ENCODE results near the gene RFC1. TPM values are rescaled to one million over a fixed set of nuclear protein-coding genes. Genes with fewer than 3 reads are reported as not detected.

Gene RFC1
- total RNA-seq, 1 experiment from 2014 or later = 56.8 TPM

- WGBS (ENCODE audit: extremely low coverage, insufficient read length, low lambda C conversion rate) = no CpG with 5 or more reads among the region's 5 CpGs
- Histone ChIP-seq H3K56ac (ENCODE audit: insufficient read length, low read depth, low read length) (no peak overlapping the region), H2AFZ (ENCODE audit: low read length) (no peak overlapping the region)
Measured at GRCh38 chr4:39410415-39410814, 44.3 kb upstream of the RFC1 start.

More at GRCh38 chr4:39410415-39410814, 44.3 kb upstream of the RFC1 start:
- Histone ChIP-seq H3K79me1 (ENCODE audit: insufficient read depth, low read depth, low read length, poor library complexity, severe bottlenecking) (no peaks in the 10 kb centered on the region), H4K8ac (replicated peaks; ENCODE audit: insufficient read length, low read depth, low read length) (no peak overlapping the region), H4K91ac (ENCODE audit: insufficient read length, low read depth, low read length) (no peak overlapping the region), H3K9me3 (ENCODE audit: control insufficient read depth, low read depth, low read length) (no peaks in the 10 kb centered on the region), H3K27ac (ENCODE audit: insufficient read length, low read depth, low read length) (no peak overlapping the region), H3K14ac (ENCODE audit: insufficient read depth, low read length) (no peak overlapping the region), H2AK5ac (ENCODE audit: insufficient read length, low read length) (no peak overlapping the region), H3K4ac (ENCODE audit: low read depth, low read length) (no peak overlapping the region), H3K23ac (ENCODE audit: insufficient read length, low read depth, low read length) (no peak overlapping the region), H2BK120ac (ENCODE audit: low read depth, low read length, poor library complexity, severe bottlenecking) (no peak overlapping the region), H3K4me1 (ENCODE audit: insufficient read depth, low read length) (no peaks in the 10 kb centered on the region), H3K27me3 (ENCODE audit: insufficient read depth, low read length) (no peaks in the 10 kb centered on the region), H2BK12ac (ENCODE audit: insufficient read length, low read depth, low read length) (no peak overlapping the region), H3K9ac (ENCODE audit: extremely low read depth, insufficient read length, low read length) (no peak overlapping the region), H3T11ph (ENCODE audit: low read length) (no peak overlapping the region), H2BK20ac (ENCODE audit: low read depth, low read length, poor library complexity, severe bottlenecking) (no peak overlapping the region), H3K23me2 (ENCODE audit: insufficient read length, low read depth, low read length, poor library complexity, severe bottlenecking) (no peaks in the 10 kb centered on the region), H2BK15ac (ENCODE audit: low read depth, low read length) (no peak overlapping the region), H4K20me1 (ENCODE audit: control insufficient read depth, insufficient read depth, insufficient read length) (no peaks in the 10 kb centered on the region), H2BK5ac (ENCODE audit: insufficient read length, low read length) (no peak overlapping the region), H4K5ac (ENCODE audit: insufficient read length, low read depth, low read length) (no peak overlapping the region), H3K18ac (ENCODE audit: insufficient read length, low read depth, low read length) (no peak overlapping the region), H3K79me2 (ENCODE audit: insufficient read depth, low read length) (no peaks in the 10 kb centered on the region), H3K4me2 (ENCODE audit: insufficient read depth, insufficient read length, low read length) (no peak overlapping the region)
- TF ChIP-seq CTCF (conservative IDR thresholded peaks at IDR 0.05) = no peak; the same call in 2 of the 3 replicates
- Mint-ChIP-seq H3K9me3 (no peaks in the 10 kb centered on the region), H3K36me3 (ENCODE audit: insufficient read depth in 1 of 3, low read depth in 3 of 3) (no peaks in the 10 kb centered on the region), H3K4me1 (no peaks in the 10 kb centered on the region), H3K27me3 (ENCODE audit: low read depth) (no peaks in the 10 kb centered on the region), H3K27ac (no peak overlapping the region), H3K4me3 (no peak overlapping the region)
- DNase-seq = no peak
